K562 (cell line): ENCODE results near the gene LRFN2. TPM values are rescaled to one million over a fixed set of nuclear protein-coding genes. Genes with fewer than 3 reads are reported as not detected.
A peak's percentile ranks its signal among the peaks of the same experiment; 100 is the strongest.

Experiments used
- ATAC-seq: fragments of 200-7000 bp; cut with Tn5 transposase; 3 replicates; pipeline ENCODE4 v1.9.1; 2020; ENCODE audit warnings: moderate library complexity
- BruUV-seq: library from RNA; stranded (reverse); fragments of 400-500 nt; replicated peaks from 2 replicates; lab custom pipeline; 2021; lab: Mats Ljungman, UMichigan
- CTCF ChIA-PET: fragments of 300-600 bp; formaldehyde crosslinking; extraction: SDS; loops from one replicate; lab custom pipeline; 2021; ENCODE audit warnings: low intra/inter-chr PET ratio; lab: Yijun Ruan, JAX
- POLR2A ChIA-PET: fragments of 300-600, 350-650 bp; sonication (Branson Sonifier 250); formaldehyde crosslinking; extraction: SDS; loops from one replicate; lab custom pipeline; 2021; ENCODE audit warnings: antibody characterized with exemption, inconsistent platforms; lab: Yijun Ruan, JAX
- DNase-seq, 4 experiments: peaks; one replicate each; pipeline versions ENCODE4 v3.0.0 to v3.0.0-alpha.2; 2011 to 2018; ENCODE audit warnings: low spot score in 3 of 4, mixed read lengths in 3 of 4; ENCODE audit errors: extremely low read depth in 1 of 4
- FAIRE-seq: peaks from 2 replicates; lab custom pipeline; 2011; peaks lifted over from hg19 to GRCh38; lab: Jason Lieb, UNC
- H2AFZ ChIP-seq: 2 replicates; pipeline ENCODE4 v1.6.0; 2011; ENCODE audit warnings: low read depth, low read length, control low read depth, inconsistent platforms
- H3K27ac ChIP-seq: fragments of 200-600 bp; 3 replicates; pipeline ENCODE4 v1.8.0; 2011; ENCODE audit warnings: low read depth, mild to moderate bottlenecking, control low read depth, inconsistent platforms, low read length, moderate library complexity, mixed read lengths; ENCODE audit errors: extremely low read depth
- H3K27me3 ChIP-seq, 2 experiments: fragments of 300-600 bp in 1 of 2; 2 replicates in 1 of 2; 3 replicates in 1 of 2; pipeline versions ENCODE4 v1.6.0 to v1.8.0; 2011; ENCODE audit warnings: inconsistent platforms in 2 of 2, low read length in 2 of 2, mild to moderate bottlenecking in 1 of 2, mixed read lengths in 1 of 2, moderate library complexity in 1 of 2; ENCODE audit not compliant: control insufficient read depth in 2 of 2, insufficient read depth in 2 of 2
- H3K36me3 ChIP-seq: fragments of 300-600 bp; 3 replicates; pipeline ENCODE4 v1.8.0; 2011; ENCODE audit warnings: mild to moderate bottlenecking, low read length, inconsistent platforms; ENCODE audit not compliant: control insufficient read depth, insufficient read depth
- H3K4me1 ChIP-seq, 2 experiments: fragments of 200-600 bp in 1 of 2; replicated peaks in 1 of 2; 2 replicates in 1 of 2; 3 replicates in 1 of 2; pipeline versions ENCODE4 v1.5.1 to v1.8.0; 2011; ENCODE audit warnings: inconsistent platforms in 2 of 2, low read length in 2 of 2, mild to moderate bottlenecking in 1 of 2, mixed read lengths in 1 of 2, moderate library complexity in 1 of 2; ENCODE audit not compliant: control insufficient read depth in 2 of 2, insufficient read depth in 2 of 2
- H3K4me2 ChIP-seq: 2 replicates; pipeline ENCODE4 v1.6.1; 2011; ENCODE audit warnings: low read length, control low read depth, inconsistent platforms, mixed read lengths; ENCODE audit not compliant: insufficient read depth
- H3K4me3 ChIP-seq: fragments of 200-600 bp; sonication (generic), shearing (Covaris generic); 2 replicates; pipeline ENCODE4 v1.5.1; 2016; ENCODE audit warnings: control low read depth, inconsistent platforms
- H3K79me2 ChIP-seq: fragments of 200-600 bp; 3 replicates; pipeline ENCODE4 v1.8.0; 2011; ENCODE audit warnings: low read length, inconsistent platforms; ENCODE audit not compliant: control insufficient read depth, insufficient read depth
- H3K9ac ChIP-seq, 2 experiments: 2 replicates each; pipeline versions ENCODE4 v1.6.0 to v1.6.1; 2011; ENCODE audit warnings: low read depth in 2 of 2, low read length in 2 of 2, control low read depth in 1 of 2, inconsistent platforms in 1 of 2, mild to moderate bottlenecking in 1 of 2, mixed read lengths in 1 of 2; ENCODE audit not compliant: insufficient read depth in 1 of 2
- H3K9me1 ChIP-seq: one replicate; pipeline ENCODE4 v1.6.0; 2011; ENCODE audit warnings: inconsistent platforms, mild to moderate bottlenecking, low read length, moderate library complexity; ENCODE audit not compliant: control insufficient read depth, insufficient read depth
- H3K9me3 ChIP-seq: replicated peaks from 2 replicates; pipeline ENCODE4 v1.5.1; 2011; ENCODE audit warnings: low read depth, low read length, inconsistent platforms; ENCODE audit not compliant: control insufficient read depth, insufficient read depth
- H4K20me1 ChIP-seq: replicated peaks from 2 replicates; pipeline ENCODE4 v1.6.1; 2011; ENCODE audit warnings: low read length, inconsistent platforms, mixed read lengths; ENCODE audit not compliant: control insufficient read depth, insufficient read depth
- ADNP ChIP-seq: fragments of 200-800 bp; sonication (Bioruptor generic); IDR thresholded peaks from 2 replicates; pipeline ENCODE4 v1.6.1; 2016; ENCODE audit warnings: missing genetic modification characterization, missing compliant biosample characterization
- ETS2 ChIP-seq: IDR thresholded peaks from 2 replicates; pipeline ENCODE4 v1.6.1; 2016; ENCODE audit warnings: borderline replicate concordance, missing genetic modification characterization, mild to moderate bottlenecking, moderate library complexity, missing compliant biosample characterization; ENCODE audit not compliant: poor library complexity, severe bottlenecking
- NR3C1 ChIP-seq: sonication (generic); formaldehyde crosslinking; IDR thresholded peaks from 2 replicates; pipeline ENCODE4 v1.8.1; 2022; ENCODE audit warnings: missing genetic modification reagents
- PTRF ChIP-seq: fragments of 450-650 bp; IDR thresholded peaks from 2 replicates; pipeline ENCODE4 v1.6.1; 2016; ENCODE audit warnings: mild to moderate bottlenecking, missing genetic modification characterization, missing compliant biosample characterization
- RHOXF2B ChIP-seq: fragments of 250-450 bp; sonication (Bioruptor Pico); conservative IDR thresholded peaks from 2 replicates; pipeline ENCODE4 v1.5.1; 2021
- TOE1 ChIP-seq, 2 experiments: fragments of 450-650 bp in 1 of 2; sonication (generic) in 1 of 2; formaldehyde crosslinking in 1 of 2; IDR thresholded peaks; 2 replicates each; pipeline versions ENCODE4 v1.7.1 to v1.8.0; 2016 to 2022; ENCODE audit warnings: borderline replicate concordance in 2 of 2, mild to moderate bottlenecking in 2 of 2, antibody characterized with exemption in 1 of 2, inconsistent platforms in 1 of 2, low read depth in 1 of 2, missing genetic modification reagents in 1 of 2, moderate library complexity in 1 of 2
- ZBTB8A ChIP-seq: fragments of 450-650 bp; IDR thresholded peaks from 2 replicates; pipeline ENCODE4 v1.6.1; 2018; ENCODE audit warnings: mild to moderate bottlenecking, moderate library complexity; ENCODE audit not compliant: partially characterized antibody
- ZKSCAN8 ChIP-seq: fragments of 200-800 bp; sonication (Bioruptor generic); IDR thresholded peaks from 2 replicates; pipeline ENCODE4 v1.6.1; 2016; ENCODE audit warnings: missing genetic modification characterization, missing compliant biosample characterization
- ZNF436 ChIP-seq: fragments of 250-450, 450-650 bp; sonication (Bioruptor Pico); formaldehyde crosslinking; IDR thresholded peaks from 2 replicates; pipeline ENCODE4 v1.7.0; 2020; ENCODE audit warnings: mild to moderate bottlenecking
- whole genome bisulfite sequencing: fragments of 100-300 bp; shearing (Covaris generic); methylation state at CpG from one replicate; pipeline ENCODE4 v1.1.6; 2016; ENCODE audit warnings: low coverage, mixed read lengths; ENCODE audit not compliant: insufficient coverage; ENCODE audit errors: missing lambda C conversion rate; 5-methylcytosine and 5-hydroxymethylcytosine counted together
- in situ Hi-C: fragments of 300-500 bp; cut with MboI; formaldehyde crosslinking; loops from 4 replicates; pipeline ENCODE4 v1.15.0; 2018; ENCODE audit warnings: inconsistent platforms, mixed read lengths
- intact Hi-C: fragments of 100-400 bp; cut with micrococcal nuclease; formaldehyde crosslinking; loops from 2 replicates; pipeline ENCODE4 v1.14.2; 2022
- polyA plus RNA-seq, 8 experiments: library from polyadenylated mRNA; depleted of rRNA in 4 of 8; stranded (reverse) in 5 of 8; unstranded in 3 of 8; fragments of >200 nt; fragmentation: Nextera tagmentation in 2 of 8; fragmentation: Illumina TruSeq in 1 of 8; extraction: Ambion mirVana in 2 of 8; extraction: Trizol in 1 of 8; gene quantifications; 2 replicates each; pipeline versions ENCODE4 v1.2.1 to v1.2.3, GENCODE V29; 2011 to 2014; ENCODE audit warnings: inconsistent platforms in 1 of 8, missing spikeins in 1 of 8
- total RNA-seq, 7 experiments: library from RNA; depleted of rRNA in 6 of 7; stranded (reverse); fragments of >200 nt in 6 of 7; fragmentation: Illumina TruSeq in 2 of 7; extraction: Trizol in 2 of 7; gene quantifications; 2 replicates each; pipeline versions ENCODE4 v1.2.1 to v1.2.3, GENCODE V29; 2011 to 2021; ENCODE audit warnings: low replicate concordance in 1 of 7
- TF ChIP-seq, protein P1 (sequence below): fragments of 450-650 bp; formaldehyde crosslinking; IDR thresholded peaks from 2 replicates; pipeline ENCODE4 v1.4.0; 2020; ENCODE audit warnings: mild to moderate bottlenecking, moderate library complexity

The LRFN2 gene
- total and polyA plus RNA-seq, 9 of the 15 experiments (the other 6 are each of a cell fraction or from before 2014, with no cell fraction given) = not detected

DNA sequence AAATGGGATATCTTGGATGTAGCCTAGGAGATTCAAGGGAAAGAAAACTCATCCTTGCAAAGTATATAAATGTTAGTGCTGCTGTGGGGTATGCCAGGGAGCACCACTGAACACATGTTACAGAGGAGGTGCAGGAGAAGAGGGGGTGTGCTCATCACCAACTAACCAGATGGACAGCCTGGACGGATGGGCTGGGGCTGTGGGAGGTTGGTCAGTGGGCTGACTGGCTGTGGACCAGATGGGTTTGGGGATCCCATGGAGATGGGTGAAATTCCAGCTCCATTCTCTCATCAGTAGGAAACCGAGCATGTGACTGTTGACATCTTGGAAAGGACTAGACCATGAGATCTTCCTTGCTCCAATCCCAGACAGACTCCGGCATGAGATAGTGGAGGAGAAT, 201.0 kb downstream of the LRFN2 start:
- H3K9me1 ChIP-seq = no peaks in the 10 kb centered on the region
- TF ChIP-seq TOE1 (IDR thresholded peaks at IDR 0.05; ENCODE audit: borderline replicate concordance) (no peak), TOE1 (CRISPR knock-in tag; IDR thresholded peaks at IDR 0.05; ENCODE audit: borderline replicate concordance, low read depth) (no peak), PTRF (tag) (no peak)
- intact Hi-C loops = no loop called here
- no peaks in the 10 kb centered on the region for H3K79me2 ChIP-seq
- no peak overlapping the region for H3K27ac ChIP-seq
- H3K4me1 ChIP-seq = no peaks in the 10 kb centered on the region; a peak in 1 of 5 replicates
- FAIRE-seq (no peak), ATAC-seq (no peak), DNase-seq (peak in 1 of 4 experiments; percentile 4)
- H3K36me3 ChIP-seq = no peaks in the 10 kb centered on the region
- no peak overlapping the region for H3K4me2 ChIP-seq
- 0% methylated on average over 3 of the region's 3 CpGs for WGBS
- no peaks in the 10 kb centered on the region for H4K20me1 ChIP-seq
- H2AFZ ChIP-seq = no peak overlapping the region
- H3K27me3 ChIP-seq = peaks cover 14 to 18% of the 10 kb centered on the region in 2 experiments
- BruUV-seq = no TSS peak
- in situ Hi-C loops = no loop called here
- no peak overlapping the region for H3K4me3 ChIP-seq
- H3K9ac ChIP-seq = no peak overlapping the region
- no peaks in the 10 kb centered on the region for H3K9me3 ChIP-seq
- ChIA-PET POLR2A (interaction anchor here (0.9 to 1.0 kb wide), 2 partner anchors 13 to 406 kb away, joined by 3 to 4 read pairs; no protein-coding TSS in a partner anchor), CTCF (no interaction called here)

DNA sequence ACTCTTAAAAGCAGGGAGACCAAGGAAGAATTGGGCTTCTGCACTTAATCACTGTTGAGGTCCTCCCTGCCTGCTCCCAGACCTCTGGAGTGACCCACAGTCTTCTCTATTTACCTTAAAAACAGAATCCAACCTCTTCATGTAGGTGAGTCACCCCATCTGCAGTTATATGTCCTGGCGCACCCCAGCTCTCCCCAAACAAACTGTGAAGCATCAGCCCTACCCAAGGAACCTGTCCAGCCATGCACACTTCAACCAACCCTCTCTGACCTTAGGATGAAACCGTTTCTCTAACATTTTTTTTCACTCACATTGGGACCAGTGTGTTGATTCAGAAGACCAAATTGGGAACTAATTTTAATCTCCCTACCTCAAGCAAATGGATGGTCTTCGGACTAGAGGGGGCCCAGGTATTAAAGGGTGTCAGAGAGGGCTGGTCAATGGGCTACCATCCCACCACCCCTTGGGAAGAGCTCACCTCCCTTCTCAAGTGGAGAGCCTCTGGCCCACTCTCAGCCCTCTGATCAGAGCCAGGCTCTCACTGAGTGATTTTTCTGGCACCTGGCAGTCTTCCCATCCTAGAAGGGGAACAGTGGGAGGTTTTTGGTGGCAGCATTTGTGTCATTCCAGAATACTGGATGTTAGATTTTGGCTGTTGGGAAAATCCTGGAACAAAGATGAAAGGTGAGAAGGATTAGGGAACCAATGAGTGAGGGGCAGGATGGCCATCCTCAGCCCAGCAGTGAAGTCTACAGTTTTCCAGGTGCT, 203.6 kb downstream of the LRFN2 start:
- H3K4me3 ChIP-seq = no peak overlapping the region
- ATAC-seq (no peak), DNase-seq (no peak), FAIRE-seq (no peak)
- H3K4me2 ChIP-seq = no peak overlapping the region
- H3K36me3 ChIP-seq = no peaks in the 10 kb centered on the region
- H3K9ac ChIP-seq = no peak overlapping the region
- no peaks in the 10 kb centered on the region for H3K9me1 ChIP-seq
- H2AFZ ChIP-seq = no peak overlapping the region
- no peak overlapping the region for H3K27ac ChIP-seq
- intact Hi-C loops (no loop called here), in situ Hi-C loops (no loop called here)
- peaks cover 4 to 18% of the 10 kb centered on the region in 2 experiments; a peak in 4 of 5 replicates for H3K4me1 ChIP-seq
- CTCF ChIA-PET = no interaction called here
- H3K9me3 ChIP-seq = no peaks in the 10 kb centered on the region
- WGBS = 3% methylated on average over 3 of the region's 3 CpGs
- no peaks in the 10 kb centered on the region for H4K20me1 ChIP-seq
- 0 out of 3 replicates have a peak, but pooled peaks cover 3% of the 10 kb centered on the region for H3K79me2 ChIP-seq
- POLR2A ChIA-PET = no interaction called here
- peaks cover 0 to 3% of the 10 kb centered on the region in 2 experiments; a peak in 3 of 5 replicates for H3K27me3 ChIP-seq
- no TSS peak for BruUV-seq
- TF ChIP-seq, protein P1, sequence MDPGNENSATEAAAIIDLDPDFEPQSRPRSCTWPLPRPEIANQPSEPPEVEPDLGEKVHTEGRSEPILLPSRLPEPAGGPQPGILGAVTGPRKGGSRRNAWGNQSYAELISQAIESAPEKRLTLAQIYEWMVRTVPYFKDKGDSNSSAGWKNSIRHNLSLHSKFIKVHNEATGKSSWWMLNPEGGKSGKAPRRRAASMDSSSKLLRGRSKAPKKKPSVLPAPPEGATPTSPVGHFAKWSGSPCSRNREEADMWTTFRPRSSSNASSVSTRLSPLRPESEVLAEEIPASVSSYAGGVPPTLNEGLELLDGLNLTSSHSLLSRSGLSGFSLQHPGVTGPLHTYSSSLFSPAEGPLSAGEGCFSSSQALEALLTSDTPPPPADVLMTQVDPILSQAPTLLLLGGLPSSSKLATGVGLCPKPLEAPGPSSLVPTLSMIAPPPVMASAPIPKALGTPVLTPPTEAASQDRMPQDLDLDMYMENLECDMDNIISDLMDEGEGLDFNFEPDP (CRISPR knock-in tag) = no peak
- TF ChIP-seq ZKSCAN8 (CRISPR knock-in tag) = no peak
- no peak for TF ChIP-seq ADNP (tag)
- TF ChIP-seq ETS2 (tag) = no peak
- TF ChIP-seq NR3C1 (CRISPR knock-in tag) = no peak
- TF ChIP-seq ZNF436 = no peak
- no peak for TF ChIP-seq RHOXF2B (CRISPR knock-in tag)
- TF ChIP-seq ZBTB8A = no peak
